H1 (cell line): ENCODE measurements around the gene RBM47. TPM values are rescaled to one million over a fixed set of nuclear protein-coding genes. Genes with fewer than 3 reads are reported as not detected.

Experiments used
- RAD21 ChIP-seq, 2 experiments: IDR thresholded peaks in 1 of 2; conservative IDR thresholded peaks in 1 of 2; 2 replicates each; pipeline ENCODE4 v1.6.1; 2011; ENCODE audit warnings: low read depth in 2 of 2, low read length in 2 of 2, improper control_type of control experiment in 1 of 2, inconsistent platforms in 1 of 2, mild to moderate bottlenecking in 1 of 2, moderate library complexity in 1 of 2
- TBP ChIP-seq: IDR thresholded peaks from 2 replicates; pipeline ENCODE4 v1.6.1; 2011; ENCODE audit warnings: low read depth, low read length, improper control_type of control experiment
- polyA plus RNA-seq, 7 experiments: library from polyadenylated mRNA; depleted of rRNA in 3 of 7; stranded (reverse) in 5 of 7; unstranded in 2 of 7; fragments of >200 nt in 5 of 7; fragments of 200-250 nt in 2 of 7; gene quantifications; 1 replicate in 5 of 7; 2 replicates in 1 of 7; 4 replicates in 1 of 7; pipeline versions ENCODE4 v1.2.1 to v1.2.3, GENCODE V29; 2011 to 2013; ENCODE audit warnings: missing spikeins in 2 of 7, mixed read lengths in 2 of 7
- total RNA-seq: library from RNA; stranded (reverse); fragmentation: NEBNext Ultra II Directional; extraction: Animal tissue kit (Norgen Biotek cat#: 25700); gene quantifications from 2 replicates; pipeline ENCODE4 v1.2.1, GENCODE V29; 2021

Gene RBM47
- total and polyA plus RNA-seq, 2 of the 8 experiments (the other 6 are each of a cell fraction or from before 2014, with no cell fraction given) = 42.8 to 78.9 TPM

GRCh38 chr4:40481977-40482376 is 147.7 kb downstream of the RBM47 start (continued):
- TF ChIP-seq RAD21 (IDR thresholded peaks at IDR 0.05 in 1 of 2, conservative IDR thresholded peaks at IDR 0.05 in 1 of 2; ENCODE audit: low read depth in 2 of 2, low read length in 2 of 2) (no peak), TBP (no peak)
- TF ChIP-seq, all 59 proteins: peak for 0
